CD14-positive monocyte (primary cell): ENCODE data around the gene ZNF681. TPM values are rescaled to one million over a fixed set of nuclear protein-coding genes. Genes with fewer than 3 reads are reported as not detected.
"Not testable (repeated sequence)": the region's sequence is repeated elsewhere in the genome, so short reads cannot be mapped to it uniquely, and the experiment has no call there.

ENCODE experiments used
- DNase-seq, 3 donors: peaks; one replicate each; pipeline ENCODE4 v3.0.0-alpha.2; 2011 to 2022
- H2AFZ ChIP-seq: 2 replicates; pipeline ENCODE4 v1.6.0; 2012; ENCODE audit warnings: mild to moderate bottlenecking, low read depth, low read length, inconsistent platforms; ENCODE audit not compliant: insufficient read depth, poor library complexity, severe bottlenecking
- H3K27ac ChIP-seq, 2 donors: 1 replicate in 1 of 2; 2 replicates in 1 of 2; pipeline ENCODE4 v1.5.1; 2012 to 2013; ENCODE audit warnings: low read length in 2 of 2, control low read depth in 1 of 2, inconsistent platforms in 1 of 2, low read depth in 1 of 2, mild to moderate bottlenecking in 1 of 2
- H3K27me3 ChIP-seq, 2 donors: one replicate each; pipeline versions ENCODE4 v1.6.0 to v1.6.1; 2011 to 2013; ENCODE audit warnings: low read length in 2 of 2; ENCODE audit not compliant: control insufficient read depth in 2 of 2, insufficient read depth in 2 of 2
- H3K36me3 ChIP-seq, 2 donors: replicated peaks in 1 of 2; 1 replicate in 1 of 2; 2 replicates in 1 of 2; pipeline versions ENCODE4 v1.5.1 to v1.6.1; 2012 to 2013; ENCODE audit warnings: low read length in 2 of 2, control low read depth in 1 of 2, inconsistent platforms in 1 of 2, mild to moderate bottlenecking in 1 of 2; ENCODE audit not compliant: insufficient read depth in 2 of 2, control insufficient read depth in 1 of 2
- H3K4me1 ChIP-seq, 2 donors: 1 replicate in 1 of 2; 2 replicates in 1 of 2; pipeline versions ENCODE4 v1.5.1 to v1.6.1; 2012 to 2013; ENCODE audit warnings: low read length in 2 of 2, control low read depth in 1 of 2, inconsistent platforms in 1 of 2, mild to moderate bottlenecking in 1 of 2, moderate library complexity in 1 of 2; ENCODE audit not compliant: insufficient read depth in 2 of 2, control insufficient read depth in 1 of 2
- H3K4me2 ChIP-seq: replicated peaks from 2 replicates; pipeline ENCODE3; 2012; ENCODE audit warnings: low read length, moderate library complexity, mild to moderate bottlenecking; ENCODE audit not compliant: poor library complexity, severe bottlenecking; ENCODE audit errors: extremely low read depth
- H3K4me3 ChIP-seq, 3 experiments: fragments of 200-600 bp in 1 of 3; sonication (generic) in 1 of 3; replicated peaks in 1 of 3; 1 replicate in 2 of 3; 2 replicates in 1 of 3; pipeline ENCODE4 v1.5.1; 2011 to 2013; ENCODE audit warnings: low read length in 3 of 3, mild to moderate bottlenecking in 3 of 3, control low read depth in 2 of 3, low read depth in 2 of 3, inconsistent platforms in 1 of 3, moderate library complexity in 1 of 3
- H3K79me2 ChIP-seq: 2 replicates; pipeline ENCODE4 v1.6.0; 2012; ENCODE audit warnings: mild to moderate bottlenecking, control low read depth, inconsistent platforms, low read length, moderate library complexity; ENCODE audit not compliant: insufficient read depth
- H3K9ac ChIP-seq: 2 replicates; pipeline ENCODE4 v1.6.0; 2017; ENCODE audit warnings: low read length, mild to moderate bottlenecking; ENCODE audit not compliant: insufficient read depth, poor library complexity, severe bottlenecking
- H3K9me3 ChIP-seq, 2 donors: replicated peaks in 1 of 2; 1 replicate in 1 of 2; 2 replicates in 1 of 2; pipeline versions ENCODE4 v1.5.1 to v1.6.1; 2012 to 2013; ENCODE audit warnings: low read length in 2 of 2, control low read depth in 1 of 2; ENCODE audit not compliant: control insufficient read depth in 1 of 2, insufficient read depth in 1 of 2
- H4K20me1 ChIP-seq: 2 replicates; pipeline ENCODE4 v1.6.0; 2012; ENCODE audit warnings: mild to moderate bottlenecking, low read length, control low read depth, moderate library complexity; ENCODE audit not compliant: insufficient read depth
- H3K27ac Mint-ChIP-seq, 7 donors: one replicate each; pipeline ENCODE4 v1.8.0; 2020; ENCODE audit warnings: mild to moderate bottlenecking in 7 of 7, mixed read lengths in 7 of 7, moderate library complexity in 6 of 7, inconsistent platforms in 2 of 7
- H3K27me3 Mint-ChIP-seq, 3 donors: one replicate each; pipeline ENCODE4 v1.8.0; 2021 to 2022; ENCODE audit warnings: low read depth in 3 of 3, mild to moderate bottlenecking in 3 of 3, mixed read lengths in 3 of 3, moderate library complexity in 3 of 3, inconsistent platforms in 1 of 3
- H3K36me3 Mint-ChIP-seq, 2 donors: one replicate each; pipeline ENCODE4 v1.8.0; 2020; ENCODE audit warnings: mixed read lengths in 2 of 2, inconsistent platforms in 1 of 2, mild to moderate bottlenecking in 1 of 2
- H3K4me1 Mint-ChIP-seq: one replicate; pipeline ENCODE4 v1.8.0; 2020; ENCODE audit warnings: mild to moderate bottlenecking, mixed read lengths
- H3K4me3 Mint-ChIP-seq, 2 donors: one replicate each; pipeline ENCODE4 v1.8.0; 2020; ENCODE audit warnings: mild to moderate bottlenecking in 2 of 2, mixed read lengths in 2 of 2, moderate library complexity in 1 of 2
- H3K9me3 Mint-ChIP-seq, 7 donors: one replicate each; pipeline ENCODE4 v1.8.0; 2020 to 2022; ENCODE audit warnings: mixed read lengths in 7 of 7, mild to moderate bottlenecking in 6 of 7, moderate library complexity in 6 of 7, inconsistent platforms in 2 of 7
- WGBS: methylation state at CpG from one replicate; pipeline ENCODE4 v1.1.5; 2013; ENCODE audit warnings: missing lambda C conversion rate; ENCODE audit not compliant: insufficient coverage; 5-methylcytosine and 5-hydroxymethylcytosine counted together
- intact Hi-C, 2 donors: fragments of 100-400 bp; cut with micrococcal nuclease; formaldehyde crosslinking; loops; one replicate each; pipeline versions ENCODE4 v1.15.0 to v1.15.1; 2023
- polyA plus RNA-seq, 3 donors: library from polyadenylated mRNA; depleted of rRNA in 1 of 3; unstranded in 2 of 3; stranded (reverse) in 1 of 3; fragments of 300-500 nt in 2 of 3; fragments of >200 nt in 1 of 3; fragmentation: Illumina TruSeq in 2 of 3; gene quantifications; 1 replicate in 2 of 3; 2 replicates in 1 of 3; pipeline ENCODE4 v1.2.3, GENCODE V29; 2012 to 2021
- TF ChIP-seq, protein P1 (sequence below): fragments of 200-600 bp; IDR thresholded peaks from one replicate; pipeline ENCODE4 v1.8.0; 2022; ENCODE audit warnings: antibody characterized with exemption, mild to moderate bottlenecking

ZNF681 gene
- polyA plus RNA-seq, 3 donors: 0.04 to 0.19 (median 0.05) TPM

DNA sequence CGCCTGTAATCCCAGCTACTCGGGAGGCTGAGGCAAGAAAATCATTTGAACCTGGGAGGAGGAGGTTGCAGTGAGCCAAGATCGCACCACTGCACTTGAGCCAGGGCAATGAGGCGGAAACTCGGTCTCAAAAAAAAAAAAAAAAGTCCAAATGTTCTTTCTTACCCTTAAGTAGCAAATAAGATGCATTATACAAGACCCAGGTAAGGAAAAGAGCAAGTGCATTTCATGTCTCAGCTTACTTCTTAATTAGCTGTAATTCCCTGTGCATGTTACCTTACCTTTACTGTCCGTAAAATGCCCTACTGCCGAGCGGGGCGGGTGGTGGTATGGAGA, 3.8 kb upstream of the ZNF681 start:
- peak overlapping the region; percentile 79 for H2AFZ ChIP-seq
- H3K79me2 ChIP-seq: no peaks in the 10 kb centered on the region
- H3K27ac Mint-ChIP-seq: peak overlapping the region in 1 of 7 donors; percentile 50
- WGBS: 0% methylated on average over 1 of the region's 9 CpGs
- H4K20me1 ChIP-seq: no peaks in the 10 kb centered on the region
- peaks cover 10 to 19% of the 10 kb centered on the region in 2 donors for H3K4me1 ChIP-seq
- H3K9me3 Mint-ChIP-seq: peaks cover 12 to 68% (median 49%) of the 10 kb centered on the region in 7 donors
- intact Hi-C loops: no loop called here
- H3K27me3 Mint-ChIP-seq: peaks cover 2 to 7% (median 2%) of the 10 kb centered on the region in 3 donors
- TF ChIP-seq, protein P1, sequence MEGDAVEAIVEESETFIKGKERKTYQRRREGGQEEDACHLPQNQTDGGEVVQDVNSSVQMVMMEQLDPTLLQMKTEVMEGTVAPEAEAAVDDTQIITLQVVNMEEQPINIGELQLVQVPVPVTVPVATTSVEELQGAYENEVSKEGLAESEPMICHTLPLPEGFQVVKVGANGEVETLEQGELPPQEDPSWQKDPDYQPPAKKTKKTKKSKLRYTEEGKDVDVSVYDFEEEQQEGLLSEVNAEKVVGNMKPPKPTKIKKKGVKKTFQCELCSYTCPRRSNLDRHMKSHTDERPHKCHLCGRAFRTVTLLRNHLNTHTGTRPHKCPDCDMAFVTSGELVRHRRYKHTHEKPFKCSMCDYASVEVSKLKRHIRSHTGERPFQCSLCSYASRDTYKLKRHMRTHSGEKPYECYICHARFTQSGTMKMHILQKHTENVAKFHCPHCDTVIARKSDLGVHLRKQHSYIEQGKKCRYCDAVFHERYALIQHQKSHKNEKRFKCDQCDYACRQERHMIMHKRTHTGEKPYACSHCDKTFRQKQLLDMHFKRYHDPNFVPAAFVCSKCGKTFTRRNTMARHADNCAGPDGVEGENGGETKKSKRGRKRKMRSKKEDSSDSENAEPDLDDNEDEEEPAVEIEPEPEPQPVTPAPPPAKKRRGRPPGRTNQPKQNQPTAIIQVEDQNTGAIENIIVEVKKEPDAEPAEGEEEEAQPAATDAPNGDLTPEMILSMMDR: no peak
- H3K27me3 ChIP-seq: no peaks in the 10 kb centered on the region
- no peaks in the 10 kb centered on the region for H3K36me3 Mint-ChIP-seq
- peak overlapping the region; percentile 89 to 91 for H3K4me3 Mint-ChIP-seq
- peak overlapping the region; percentile 77 for H3K4me2 ChIP-seq
- H3K9me3 ChIP-seq: peaks cover 15 to 26% of the 10 kb centered on the region in 2 donors
- DNase-seq: no peak
- H3K9ac ChIP-seq: peak overlapping the region; percentile 61
- no peak overlapping the region for H3K27ac ChIP-seq
- peaks cover 28% of the 10 kb centered on the region for H3K4me1 Mint-ChIP-seq
- H3K4me3 ChIP-seq: peak overlapping the region; percentile 36 to 80 (median 42)
- no peaks in the 10 kb centered on the region for H3K36me3 ChIP-seq

DNA sequence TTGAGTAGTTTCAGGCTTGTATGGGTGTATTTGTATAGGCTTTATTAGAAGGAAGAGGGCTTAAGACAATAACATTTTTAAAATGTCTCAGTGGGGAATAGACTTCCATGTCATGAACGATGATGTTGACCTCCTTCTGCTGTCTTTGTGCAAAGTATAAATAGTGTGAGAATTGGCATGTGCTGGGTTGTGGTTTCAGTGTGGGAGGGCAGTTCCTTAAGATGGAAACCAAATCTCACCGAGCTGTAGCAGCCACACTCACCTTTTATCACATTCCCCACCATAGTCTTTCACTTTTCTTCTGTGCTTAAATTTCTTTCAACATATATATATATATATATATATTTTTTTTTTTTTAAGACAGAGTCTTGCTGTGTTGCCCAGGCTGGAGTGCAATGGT, 1.6 kb upstream of the ZNF681 start:
- H3K79me2 ChIP-seq, H3K27ac Mint-ChIP-seq, H3K27ac ChIP-seq, DNase-seq, intact Hi-C loops, H3K27me3 Mint-ChIP-seq, H3K36me3 Mint-ChIP-seq, H3K4me3 Mint-ChIP-seq, H3K9ac ChIP-seq, H3K27me3 ChIP-seq, H2AFZ ChIP-seq, H3K4me3 ChIP-seq, H3K4me2 ChIP-seq, H4K20me1 ChIP-seq, H3K36me3 ChIP-seq: not testable (repeated sequence)
- Histone ChIP-seq H3K4me1 (peaks cover 10 to 19% of the 10 kb centered on the region in 2 donors), H3K9me3 (peaks cover 26 to 27% of the 10 kb centered on the region in 2 donors)
- Mint-ChIP-seq H3K9me3 (peaks cover 12 to 64% (median 48%) of the 10 kb centered on the region in 7 donors), H3K4me1 (peaks cover 28% of the 10 kb centered on the region)
- no CpG with 5 or more reads among the region's 2 CpGs for WGBS

DNA sequence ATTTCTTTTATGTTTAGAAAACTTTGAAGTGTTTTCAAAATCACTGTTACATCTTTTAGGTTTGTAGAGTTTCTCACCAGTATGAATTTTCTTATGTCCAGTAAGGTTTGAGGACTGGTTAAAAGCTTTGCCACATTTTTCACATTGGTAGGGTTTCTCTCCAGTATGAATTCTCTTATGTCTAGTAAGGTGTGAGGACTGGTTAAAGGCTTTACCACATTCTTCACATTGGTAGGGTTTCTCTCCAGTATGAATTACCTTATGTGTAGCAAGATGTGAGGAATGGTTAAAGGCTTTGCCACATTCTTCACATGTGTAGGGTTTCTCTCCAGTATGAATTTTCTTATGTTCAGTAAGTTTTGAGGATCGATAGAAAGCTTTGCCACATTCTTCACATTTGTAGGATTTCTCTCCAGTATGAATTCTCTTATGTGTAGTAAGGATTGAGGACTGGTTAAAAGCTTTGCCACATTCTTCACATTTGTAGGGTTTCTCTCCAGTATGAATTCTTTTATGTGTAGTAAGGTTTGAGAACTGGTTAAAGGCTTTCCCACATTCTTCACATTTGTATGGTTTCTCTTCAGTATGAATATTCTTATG, 15.0 kb downstream of the ZNF681 start:
- DNase-seq, H2AFZ ChIP-seq, H3K9ac ChIP-seq, intact Hi-C loops, H4K20me1 ChIP-seq, H3K79me2 ChIP-seq, H3K4me2 ChIP-seq, H3K27ac Mint-ChIP-seq, H3K4me1 Mint-ChIP-seq, H3K4me1 ChIP-seq, H3K4me3 ChIP-seq, H3K27me3 Mint-ChIP-seq, H3K4me3 Mint-ChIP-seq, H3K27me3 ChIP-seq, H3K27ac ChIP-seq: not testable (repeated sequence)
- peaks cover 24 to 65% (median 55%) of the 10 kb centered on the region in 7 donors for H3K9me3 Mint-ChIP-seq
- Histone ChIP-seq H3K36me3 (peaks cover 0 to 14% of the 10 kb centered on the region in 2 donors), H3K9me3 (peaks cover 40 to 69% of the 10 kb centered on the region in 2 donors)
- peaks cover 17 to 24% of the 10 kb centered on the region in 2 donors for H3K36me3 Mint-ChIP-seq
- no CpG with 5 or more reads among the region's 1 CpG for WGBS

DNA sequence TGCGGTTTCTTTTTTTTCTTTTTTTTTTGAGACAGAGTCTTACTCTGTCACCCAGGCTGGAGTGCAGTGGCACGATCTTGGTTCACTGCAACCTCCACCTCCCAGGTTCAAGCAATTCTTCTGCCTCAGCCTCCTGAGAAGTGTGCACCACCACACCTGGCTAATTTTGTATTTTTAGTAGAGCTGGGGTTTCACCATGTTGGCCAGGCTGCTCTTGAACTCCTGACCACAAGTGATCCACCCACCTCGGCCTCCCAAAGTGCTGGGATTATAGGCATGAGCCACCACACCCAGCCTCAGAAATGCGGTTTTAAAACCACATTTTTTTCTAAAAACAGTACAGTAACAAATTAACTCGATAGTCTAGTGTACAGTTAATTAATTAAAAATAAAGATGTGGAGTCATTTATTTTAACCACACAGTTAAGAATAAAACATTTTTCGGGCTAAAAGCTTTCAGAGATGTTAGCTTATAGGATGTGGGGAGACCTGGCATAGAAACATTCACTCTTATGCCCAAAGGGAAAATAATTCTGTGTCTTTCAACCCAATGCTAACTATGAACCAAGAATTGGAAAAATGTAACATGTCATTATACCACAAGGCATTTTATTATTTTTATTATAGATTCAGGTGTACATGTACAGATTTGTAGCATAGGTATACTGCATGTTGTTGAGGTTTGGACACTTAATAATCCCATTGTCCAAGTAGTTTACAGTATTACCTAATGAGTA, 27.8 kb downstream of the ZNF681 start:
- H3K79me2 ChIP-seq, H3K27ac Mint-ChIP-seq, intact Hi-C loops, H3K27ac ChIP-seq, H3K36me3 Mint-ChIP-seq, H3K9ac ChIP-seq, H3K4me1 ChIP-seq, H4K20me1 ChIP-seq, H2AFZ ChIP-seq, H3K36me3 ChIP-seq, H3K27me3 ChIP-seq, H3K4me3 Mint-ChIP-seq, H3K4me2 ChIP-seq, H3K4me1 Mint-ChIP-seq, H3K27me3 Mint-ChIP-seq, H3K4me3 ChIP-seq, DNase-seq: not testable (repeated sequence)
- no CpG with 5 or more reads among the region's 6 CpGs for WGBS
- H3K9me3 ChIP-seq: peaks cover 36 to 37% of the 10 kb centered on the region in 2 donors
- H3K9me3 Mint-ChIP-seq: peaks cover 9 to 68% (median 51%) of the 10 kb centered on the region in 7 donors
